ENCODE data around the gene LAMB4.

LAMB4 gene

DNA sequence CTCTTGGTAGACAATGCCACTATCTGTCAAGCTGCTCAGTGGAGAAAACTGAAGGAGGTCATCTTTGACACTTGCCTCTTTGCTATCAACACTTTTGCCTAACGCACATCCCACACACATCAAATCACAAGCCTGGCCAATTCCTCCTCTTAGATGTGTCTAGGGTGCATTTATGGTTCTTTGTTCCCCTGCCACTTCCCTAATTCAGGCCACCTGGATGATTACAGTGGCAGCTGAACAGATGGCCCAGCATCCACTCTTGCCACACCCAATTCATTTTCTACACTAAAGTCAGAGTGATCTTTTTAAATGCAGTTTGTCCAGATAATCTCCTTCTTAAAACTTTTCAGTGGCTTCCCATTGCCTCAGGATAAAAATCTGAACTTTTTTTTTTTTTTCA is 58.6 kb downstream of the LAMB4 start:
- Histone ChIP-seq H3K4me3 (replicated peaks; ENCODE audit: insufficient read depth, low read length) (no peak overlapping the region), H3K27me3 (ENCODE audit: insufficient read depth, poor library complexity, severe bottlenecking) (no peaks in the 10 kb centered on the region), H3K27ac (replicated peaks) (no peak overlapping the region)
- no peak for TF ChIP-seq GABPA (IDR thresholded peaks at IDR 0.05; ENCODE audit: low read depth)
- TF ChIP-seq, protein P1, sequence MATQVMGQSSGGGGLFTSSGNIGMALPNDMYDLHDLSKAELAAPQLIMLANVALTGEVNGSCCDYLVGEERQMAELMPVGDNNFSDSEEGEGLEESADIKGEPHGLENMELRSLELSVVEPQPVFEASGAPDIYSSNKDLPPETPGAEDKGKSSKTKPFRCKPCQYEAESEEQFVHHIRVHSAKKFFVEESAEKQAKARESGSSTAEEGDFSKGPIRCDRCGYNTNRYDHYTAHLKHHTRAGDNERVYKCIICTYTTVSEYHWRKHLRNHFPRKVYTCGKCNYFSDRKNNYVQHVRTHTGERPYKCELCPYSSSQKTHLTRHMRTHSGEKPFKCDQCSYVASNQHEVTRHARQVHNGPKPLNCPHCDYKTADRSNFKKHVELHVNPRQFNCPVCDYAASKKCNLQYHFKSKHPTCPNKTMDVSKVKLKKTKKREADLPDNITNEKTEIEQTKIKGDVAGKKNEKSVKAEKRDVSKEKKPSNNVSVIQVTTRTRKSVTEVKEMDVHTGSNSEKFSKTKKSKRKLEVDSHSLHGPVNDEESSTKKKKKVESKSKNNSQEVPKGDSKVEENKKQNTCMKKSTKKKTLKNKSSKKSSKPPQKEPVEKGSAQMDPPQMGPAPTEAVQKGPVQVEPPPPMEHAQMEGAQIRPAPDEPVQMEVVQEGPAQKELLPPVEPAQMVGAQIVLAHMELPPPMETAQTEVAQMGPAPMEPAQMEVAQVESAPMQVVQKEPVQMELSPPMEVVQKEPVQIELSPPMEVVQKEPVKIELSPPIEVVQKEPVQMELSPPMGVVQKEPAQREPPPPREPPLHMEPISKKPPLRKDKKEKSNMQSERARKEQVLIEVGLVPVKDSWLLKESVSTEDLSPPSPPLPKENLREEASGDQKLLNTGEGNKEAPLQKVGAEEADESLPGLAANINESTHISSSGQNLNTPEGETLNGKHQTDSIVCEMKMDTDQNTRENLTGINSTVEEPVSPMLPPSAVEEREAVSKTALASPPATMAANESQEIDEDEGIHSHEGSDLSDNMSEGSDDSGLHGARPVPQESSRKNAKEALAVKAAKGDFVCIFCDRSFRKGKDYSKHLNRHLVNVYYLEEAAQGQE (IDR thresholded peaks at IDR 0.05; ENCODE audit: insufficient replicate concordance, low read depth): no peak
- TF ChIP-seq SPI1 (IDR thresholded peaks at IDR 0.05; ENCODE audit: borderline replicate concordance, low read depth): peak; percentile 50
- TF ChIP-seq POLR2AphosphoS5 (IDR thresholded peaks at IDR 0.05; ENCODE audit: low read depth): no peak
- TF ChIP-seq CTCF (IDR thresholded peaks at IDR 0.05; ENCODE audit: insufficient read depth, low read length): no peak
- DNase-seq (ENCODE audit: low read depth in 1 of 2, low spot score in 1 of 2): no peak

GRCh38 chr7:108069646-108070045 is 60.5 kb downstream of the LAMB4 start:
- no peak for DNase-seq (ENCODE audit: low read depth in 1 of 2, low spot score in 1 of 2)
- no peaks in the 10 kb centered on the region for H3K27me3 ChIP-seq (ENCODE audit: insufficient read depth, poor library complexity, severe bottlenecking)
- H3K27ac ChIP-seq (replicated peaks): no peak overlapping the region
- no peak overlapping the region for H3K4me3 ChIP-seq (replicated peaks; ENCODE audit: insufficient read depth, low read length)
- no peak for TF ChIP-seq GABPA (IDR thresholded peaks at IDR 0.05; ENCODE audit: low read depth)
- TF ChIP-seq, protein P1 (IDR thresholded peaks at IDR 0.05; ENCODE audit: insufficient replicate concordance, low read depth): no peak
- no peak for TF ChIP-seq POLR2AphosphoS5 (IDR thresholded peaks at IDR 0.05; ENCODE audit: low read depth)
- no peak for TF ChIP-seq CTCF (IDR thresholded peaks at IDR 0.05; ENCODE audit: insufficient read depth, low read length)
- no peak for TF ChIP-seq SPI1 (IDR thresholded peaks at IDR 0.05; ENCODE audit: borderline replicate concordance, low read depth)

DNA sequence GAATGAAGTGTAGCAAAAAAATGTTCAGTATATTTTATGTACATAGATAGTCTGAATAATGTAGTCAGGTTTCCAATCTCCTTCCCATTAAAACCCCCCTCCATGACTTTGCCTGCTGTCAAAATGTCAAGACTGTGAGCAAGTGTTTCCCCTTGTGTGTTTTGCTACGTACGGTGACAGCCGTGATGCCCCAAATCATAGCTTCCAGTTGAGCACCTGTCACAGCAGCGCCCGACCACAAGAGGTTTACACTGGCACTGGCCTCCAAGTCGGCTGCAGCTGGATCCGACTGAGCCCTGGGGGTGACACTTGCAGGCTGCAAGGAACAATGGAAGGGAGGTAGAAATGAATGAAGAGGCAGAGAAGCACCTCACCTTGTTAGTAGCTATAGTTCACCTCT is 62.3 kb downstream of the LAMB4 start:
- Histone ChIP-seq H3K27ac (replicated peaks) (no peak overlapping the region), H3K27me3 (ENCODE audit: insufficient read depth, poor library complexity, severe bottlenecking) (no peaks in the 10 kb centered on the region), H3K4me3 (replicated peaks; ENCODE audit: insufficient read depth, low read length) (no peak overlapping the region)
- no peak for DNase-seq (ENCODE audit: low read depth in 1 of 2, low spot score in 1 of 2)
- TF ChIP-seq CTCF (IDR thresholded peaks at IDR 0.05; ENCODE audit: insufficient read depth, low read length) (no peak), POLR2AphosphoS5 (IDR thresholded peaks at IDR 0.05; ENCODE audit: low read depth) (no peak), GABPA (IDR thresholded peaks at IDR 0.05; ENCODE audit: low read depth) (no peak), SPI1 (IDR thresholded peaks at IDR 0.05; ENCODE audit: borderline replicate concordance, low read depth) (no peak)
- TF ChIP-seq, protein P1 (IDR thresholded peaks at IDR 0.05; ENCODE audit: insufficient replicate concordance, low read depth): no peak
